ENCODE data around the gene PDLIM1. TPM values are rescaled to one million over a fixed set of nuclear protein-coding genes. Genes with fewer than 3 reads are reported as not detected.

PDLIM1 gene
- total and polyA plus RNA-seq, 2 of the 13 experiments (the other 11 are each of a cell fraction or from before 2014, with no cell fraction given): 119 to 123 TPM

DNA sequence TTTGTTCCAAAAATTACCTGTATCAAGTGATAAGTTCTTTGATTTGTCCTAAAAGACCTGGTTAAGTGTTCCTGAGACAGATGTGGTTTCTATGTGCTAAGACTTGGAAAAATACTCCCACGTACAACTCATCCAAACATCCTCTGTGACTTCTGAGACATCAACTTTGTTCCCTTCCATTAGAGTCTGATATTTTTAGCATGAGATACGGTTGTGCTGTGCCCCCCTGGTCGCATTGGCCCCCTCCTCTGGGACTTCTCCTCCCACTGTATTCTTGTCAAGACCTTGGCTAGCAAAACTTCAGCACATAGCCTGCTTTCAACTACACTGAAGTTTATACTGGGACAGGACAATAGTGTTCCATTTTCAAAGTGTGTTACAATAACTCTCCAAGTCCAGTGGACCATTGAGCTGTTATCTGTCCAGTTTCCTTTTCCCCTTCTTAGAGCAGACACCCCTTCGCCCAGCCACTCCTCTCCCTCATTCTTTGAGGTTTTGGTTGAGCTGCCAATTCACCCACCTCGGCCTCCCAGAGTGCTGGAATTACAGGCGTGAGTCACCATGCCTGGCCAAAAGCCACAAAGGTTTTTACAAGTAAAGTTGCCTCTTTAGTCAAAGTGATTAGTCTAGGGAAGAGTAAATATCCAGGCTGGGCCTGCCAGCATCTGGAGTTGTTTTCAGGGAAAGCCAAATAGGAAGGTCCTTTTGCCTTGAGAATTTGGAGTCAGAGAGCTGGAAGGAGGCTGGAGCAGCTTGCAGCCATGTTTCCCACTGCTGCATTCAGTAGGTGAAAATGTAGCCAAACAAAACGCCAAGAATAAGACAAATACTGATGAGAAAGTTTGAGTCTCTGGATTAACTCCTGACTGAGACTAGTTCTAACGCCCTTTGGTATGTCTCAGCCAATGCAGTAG is 17.8 kb upstream of the PDLIM1 start (continued):
- no peak for TF ChIP-seq ZNF225 (CRISPR knock-in tag; IDR thresholded peaks at IDR 0.05)
- no peak for TF ChIP-seq FIP1L1 (IDR thresholded peaks at IDR 0.05; ENCODE audit: borderline replicate concordance, insufficient read depth, low read depth, low read length)
- no peak for TF ChIP-seq TSC22D2 (CRISPR knock-in tag; IDR thresholded peaks at IDR 0.05; ENCODE audit: borderline replicate concordance)
- TF ChIP-seq SMC3 (IDR thresholded peaks at IDR 0.05; ENCODE audit: low read length): no peak
- TF ChIP-seq, protein P1, sequence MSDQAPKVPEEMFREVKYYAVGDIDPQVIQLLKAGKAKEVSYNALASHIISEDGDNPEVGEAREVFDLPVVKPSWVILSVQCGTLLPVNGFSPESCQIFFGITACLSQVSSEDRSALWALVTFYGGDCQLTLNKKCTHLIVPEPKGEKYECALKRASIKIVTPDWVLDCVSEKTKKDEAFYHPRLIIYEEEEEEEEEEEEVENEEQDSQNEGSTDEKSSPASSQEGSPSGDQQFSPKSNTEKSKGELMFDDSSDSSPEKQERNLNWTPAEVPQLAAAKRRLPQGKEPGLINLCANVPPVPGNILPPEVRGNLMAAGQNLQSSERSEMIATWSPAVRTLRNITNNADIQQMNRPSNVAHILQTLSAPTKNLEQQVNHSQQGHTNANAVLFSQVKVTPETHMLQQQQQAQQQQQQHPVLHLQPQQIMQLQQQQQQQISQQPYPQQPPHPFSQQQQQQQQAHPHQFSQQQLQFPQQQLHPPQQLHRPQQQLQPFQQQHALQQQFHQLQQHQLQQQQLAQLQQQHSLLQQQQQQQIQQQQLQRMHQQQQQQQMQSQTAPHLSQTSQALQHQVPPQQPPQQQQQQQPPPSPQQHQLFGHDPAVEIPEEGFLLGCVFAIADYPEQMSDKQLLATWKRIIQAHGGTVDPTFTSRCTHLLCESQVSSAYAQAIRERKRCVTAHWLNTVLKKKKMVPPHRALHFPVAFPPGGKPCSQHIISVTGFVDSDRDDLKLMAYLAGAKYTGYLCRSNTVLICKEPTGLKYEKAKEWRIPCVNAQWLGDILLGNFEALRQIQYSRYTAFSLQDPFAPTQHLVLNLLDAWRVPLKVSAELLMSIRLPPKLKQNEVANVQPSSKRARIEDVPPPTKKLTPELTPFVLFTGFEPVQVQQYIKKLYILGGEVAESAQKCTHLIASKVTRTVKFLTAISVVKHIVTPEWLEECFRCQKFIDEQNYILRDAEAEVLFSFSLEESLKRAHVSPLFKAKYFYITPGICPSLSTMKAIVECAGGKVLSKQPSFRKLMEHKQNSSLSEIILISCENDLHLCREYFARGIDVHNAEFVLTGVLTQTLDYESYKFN (CRISPR knock-in tag; conservative IDR thresholded peaks at IDR 0.05): no peak
- TF ChIP-seq SNAI1 (CRISPR knock-in tag; IDR thresholded peaks at IDR 0.05; ENCODE audit: borderline replicate concordance): no peak
- TF ChIP-seq HNRNPUL1 (IDR thresholded peaks at IDR 0.05; ENCODE audit: low read depth, low read length): no peak
- TF ChIP-seq ZNF670 (CRISPR knock-in tag; IDR thresholded peaks at IDR 0.05; ENCODE audit: borderline replicate concordance): no peak
- TF ChIP-seq, protein P2, sequence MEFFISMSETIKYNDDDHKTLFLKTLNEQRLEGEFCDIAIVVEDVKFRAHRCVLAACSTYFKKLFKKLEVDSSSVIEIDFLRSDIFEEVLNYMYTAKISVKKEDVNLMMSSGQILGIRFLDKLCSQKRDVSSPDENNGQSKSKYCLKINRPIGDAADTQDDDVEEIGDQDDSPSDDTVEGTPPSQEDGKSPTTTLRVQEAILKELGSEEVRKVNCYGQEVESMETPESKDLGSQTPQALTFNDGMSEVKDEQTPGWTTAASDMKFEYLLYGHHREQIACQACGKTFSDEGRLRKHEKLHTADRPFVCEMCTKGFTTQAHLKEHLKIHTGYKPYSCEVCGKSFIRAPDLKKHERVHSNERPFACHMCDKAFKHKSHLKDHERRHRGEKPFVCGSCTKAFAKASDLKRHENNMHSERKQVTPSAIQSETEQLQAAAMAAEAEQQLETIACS (CRISPR knock-in tag; IDR thresholded peaks at IDR 0.05): no peak
- peak; percentile 24; the same call in 1 of the 2 replicates for TF ChIP-seq SOX5 (CRISPR knock-in tag; IDR thresholded peaks at IDR 0.05; ENCODE audit: borderline replicate concordance)
- no peak for TF ChIP-seq ZMYM3 (CRISPR knock-in tag; IDR thresholded peaks at IDR 0.05)
- no peak for TF ChIP-seq ELF3 (CRISPR knock-in tag; IDR thresholded peaks at IDR 0.05)
- no peak for TF ChIP-seq ZNF292 (CRISPR knock-in tag; IDR thresholded peaks at IDR 0.05; ENCODE audit: borderline replicate concordance, low read depth)
- no peak for TF ChIP-seq ZNF235 (CRISPR knock-in tag; IDR thresholded peaks at IDR 0.05; ENCODE audit: borderline replicate concordance)
- TF ChIP-seq ZNF616 (CRISPR knock-in tag; IDR thresholded peaks at IDR 0.05; ENCODE audit: low read depth): no peak
- TF ChIP-seq ZNF30 (CRISPR knock-in tag; IDR thresholded peaks at IDR 0.05): no peak
- TF ChIP-seq ZNF800 (CRISPR knock-in tag; IDR thresholded peaks at IDR 0.05): no peak
- TF ChIP-seq ZNF263 (CRISPR knock-in tag; IDR thresholded peaks at IDR 0.05): no peak
